ENCODE measurements around the gene PTPRN2. TPM values are rescaled to one million over a fixed set of nuclear protein-coding genes. Genes with fewer than 3 reads are reported as not detected.

PTPRN2 gene
- total and polyA plus RNA-seq, 2 of the 13 experiments (the other 11 are each of a cell fraction or from before 2014, with no cell fraction given), result 2.5 to 24.2 TPM

DNA sequence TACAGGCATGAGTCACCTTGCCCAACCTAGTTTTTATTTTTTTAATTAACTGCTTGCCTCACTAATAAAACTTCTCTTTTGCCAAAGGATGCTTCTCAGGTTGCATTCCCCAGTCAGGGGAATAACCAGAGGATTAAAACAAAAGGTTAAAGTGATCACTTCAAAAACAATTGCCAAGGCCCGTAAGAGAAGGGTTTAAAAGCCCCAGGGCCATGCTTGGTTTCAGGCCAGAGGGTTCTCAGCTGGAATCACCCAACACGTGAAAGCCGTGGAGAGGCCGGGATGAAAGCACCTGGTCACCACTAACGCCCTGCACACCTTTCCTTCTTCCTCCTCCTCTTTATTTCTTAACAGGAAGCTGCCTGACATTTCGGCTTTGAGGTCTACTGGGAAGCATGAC lies 587.5 kb downstream of the PTPRN2 start (continued):
- TF ChIP-seq, protein P1, sequence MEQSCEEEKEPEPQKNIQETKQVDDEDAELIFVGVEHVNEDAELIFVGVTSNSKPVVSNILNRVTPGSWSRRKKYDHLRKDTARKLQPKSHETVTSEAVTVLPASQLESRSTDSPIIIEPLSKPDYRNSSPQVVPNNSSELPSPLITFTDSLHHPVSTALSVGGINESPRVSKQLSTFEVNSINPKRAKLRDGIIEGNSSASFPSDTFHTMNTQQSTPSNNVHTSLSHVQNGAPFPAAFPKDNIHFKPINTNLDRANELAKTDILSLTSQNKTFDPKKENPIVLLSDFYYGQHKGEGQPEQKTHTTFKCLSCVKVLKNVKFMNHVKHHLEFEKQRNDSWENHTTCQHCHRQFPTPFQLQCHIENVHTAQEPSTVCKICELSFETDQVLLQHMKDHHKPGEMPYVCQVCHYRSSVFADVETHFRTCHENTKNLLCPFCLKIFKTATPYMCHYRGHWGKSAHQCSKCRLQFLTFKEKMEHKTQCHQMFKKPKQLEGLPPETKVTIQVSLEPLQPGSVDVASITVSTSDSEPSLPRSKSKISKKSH (CRISPR knock-in tag; IDR thresholded peaks at IDR 0.05; ENCODE audit: borderline replicate concordance), result no peak
- TF ChIP-seq ZNF709 (CRISPR knock-in tag; IDR thresholded peaks at IDR 0.05) (no peak), ZNF12 (CRISPR knock-in tag; IDR thresholded peaks at IDR 0.05) (no peak), FOSL2 (CRISPR knock-in tag; IDR thresholded peaks at IDR 0.05) (no peak)
- TF ChIP-seq, protein P2, sequence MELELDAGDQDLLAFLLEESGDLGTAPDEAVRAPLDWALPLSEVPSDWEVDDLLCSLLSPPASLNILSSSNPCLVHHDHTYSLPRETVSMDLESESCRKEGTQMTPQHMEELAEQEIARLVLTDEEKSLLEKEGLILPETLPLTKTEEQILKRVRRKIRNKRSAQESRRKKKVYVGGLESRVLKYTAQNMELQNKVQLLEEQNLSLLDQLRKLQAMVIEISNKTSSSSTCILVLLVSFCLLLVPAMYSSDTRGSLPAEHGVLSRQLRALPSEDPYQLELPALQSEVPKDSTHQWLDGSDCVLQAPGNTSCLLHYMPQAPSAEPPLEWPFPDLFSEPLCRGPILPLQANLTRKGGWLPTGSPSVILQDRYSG (CRISPR knock-in tag; IDR thresholded peaks at IDR 0.05), result no peak

DNA sequence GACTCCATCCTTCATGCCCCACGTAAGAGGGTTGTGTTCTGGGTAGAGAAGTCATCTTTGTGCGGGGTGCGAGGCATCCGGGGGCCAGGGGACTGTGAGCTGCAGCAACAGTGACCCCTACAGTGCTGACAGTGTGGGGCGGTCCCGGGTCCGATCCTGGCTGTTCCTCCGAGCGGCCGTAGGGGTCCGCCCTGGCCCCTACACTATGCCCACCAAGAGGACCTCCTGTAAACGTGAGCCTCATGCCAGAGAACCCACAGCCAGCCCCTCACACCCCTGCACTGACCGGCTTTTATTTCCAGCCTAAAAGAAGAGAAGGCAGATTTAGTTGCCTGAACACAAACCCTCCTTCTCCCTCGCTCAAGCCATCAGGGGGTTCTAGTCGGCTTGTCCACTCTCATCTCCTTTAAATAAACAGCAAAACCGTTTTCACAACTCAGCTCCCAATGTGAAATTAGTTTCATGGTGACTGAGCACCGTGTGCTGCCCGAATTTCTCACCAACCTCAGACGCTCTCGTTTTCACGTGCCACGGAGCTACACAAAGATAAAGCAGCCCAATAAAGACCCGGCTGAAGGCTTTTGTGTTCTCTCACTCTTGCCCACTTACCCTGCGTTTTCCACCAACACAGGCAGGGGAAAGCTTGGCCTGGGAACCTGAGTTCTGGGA lies 588.6 kb downstream of the PTPRN2 start:
- Histone ChIP-seq H3K79me2 (ENCODE audit: insufficient read depth, low read length) (no peaks in the 10 kb centered on the region), H3K36me3 (replicated peaks in 1 of 2; ENCODE audit: control insufficient read depth in 1 of 2, insufficient read depth in 2 of 2, low read length in 2 of 2) (no peaks in the 10 kb centered on the region), H3K9ac (ENCODE audit: insufficient read depth, low read depth, low read length) (no peak overlapping the region), H3K4me1 (ENCODE audit: insufficient read depth, low read length) (no peaks in the 10 kb centered on the region), H3K4me3 (replicated peaks in 1 of 3; ENCODE audit: insufficient read depth in 1 of 3, low read depth in 2 of 3, low read length in 3 of 3) (no peak overlapping the region), H3K4me2 (ENCODE audit: low read depth, low read length) (no peak overlapping the region), H2AFZ (ENCODE audit: low read length) (no peak overlapping the region), H3K27me3 (ENCODE audit: control insufficient read depth in 1 of 2, insufficient read depth in 2 of 2, low read length in 2 of 2) (no peaks in the 10 kb centered on the region), H3K27ac (ENCODE audit: extremely low read length, insufficient read depth, low read length) (no peak overlapping the region), H4K20me1 (ENCODE audit: insufficient read depth, low read length) (peaks cover 7% of the 10 kb centered on the region; the same call in 1 of the 2 replicates), H3K9me3 (ENCODE audit: low read length) (no peaks in the 10 kb centered on the region)
- POLR2A ChIA-PET, result no interaction called here
- CTCF ChIA-PET (ENCODE audit: low intra/inter-chr PET ratio, low total read pairs), result no interaction called here
- no peak for DNase-seq (ENCODE audit: low spot score)
- WGBS (ENCODE audit: low lambda C conversion rate), result 67% methylated on average over 16 of the region's 24 CpGs
- FAIRE-seq, result no peak
- no TSS peak for BruUV-seq (replicated peaks)
- ATAC-seq, result no peak
- TF ChIP-seq IRX3 (CRISPR knock-in tag; IDR thresholded peaks at IDR 0.05; ENCODE audit: borderline replicate concordance, low read depth) (no peak), ZNF737 (CRISPR knock-in tag; IDR thresholded peaks at IDR 0.05; ENCODE audit: borderline replicate concordance) (no peak), KLF11 (CRISPR knock-in tag; IDR thresholded peaks at IDR 0.05) (no peak), HNRNPL (IDR thresholded peaks at IDR 0.05; ENCODE audit: low read depth, low read length) (no peak), ZNF317 (CRISPR knock-in tag; IDR thresholded peaks at IDR 0.05) (no peak), HOXA3 (CRISPR knock-in tag; IDR thresholded peaks at IDR 0.05) (no peak), ATF7 (IDR thresholded peaks at IDR 0.05) (no peak), ATF7 (CRISPR knock-in tag; IDR thresholded peaks at IDR 0.05) (no peak), ZNF644 (CRISPR knock-in tag; IDR thresholded peaks at IDR 0.05; ENCODE audit: low read depth) (no peak)
- TF ChIP-seq, protein P3, sequence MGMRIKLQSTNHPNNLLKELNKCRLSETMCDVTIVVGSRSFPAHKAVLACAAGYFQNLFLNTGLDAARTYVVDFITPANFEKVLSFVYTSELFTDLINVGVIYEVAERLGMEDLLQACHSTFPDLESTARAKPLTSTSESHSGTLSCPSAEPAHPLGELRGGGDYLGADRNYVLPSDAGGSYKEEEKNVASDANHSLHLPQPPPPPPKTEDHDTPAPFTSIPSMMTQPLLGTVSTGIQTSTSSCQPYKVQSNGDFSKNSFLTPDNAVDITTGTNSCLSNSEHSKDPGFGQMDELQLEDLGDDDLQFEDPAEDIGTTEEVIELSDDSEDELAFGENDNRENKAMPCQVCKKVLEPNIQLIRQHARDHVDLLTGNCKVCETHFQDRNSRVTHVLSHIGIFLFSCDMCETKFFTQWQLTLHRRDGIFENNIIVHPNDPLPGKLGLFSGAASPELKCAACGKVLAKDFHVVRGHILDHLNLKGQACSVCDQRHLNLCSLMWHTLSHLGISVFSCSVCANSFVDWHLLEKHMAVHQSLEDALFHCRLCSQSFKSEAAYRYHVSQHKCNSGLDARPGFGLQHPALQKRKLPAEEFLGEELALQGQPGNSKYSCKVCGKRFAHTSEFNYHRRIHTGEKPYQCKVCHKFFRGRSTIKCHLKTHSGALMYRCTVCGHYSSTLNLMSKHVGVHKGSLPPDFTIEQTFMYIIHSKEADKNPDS (CRISPR knock-in tag; IDR thresholded peaks at IDR 0.05), result no peak
- intact Hi-C loops (cut with micrococcal nuclease; ENCODE audit: unreplicated experiment) (no loop called here), in situ Hi-C loops (cut with HindIII; ENCODE audit: extremely low pct_ligation_motif_present, low pct_unique_long_range_greater_than_20kb) (no loop called here)
